H9 (cell line): Measurements from ENCODE around the gene SLC7A11. TPM values are rescaled to one million over a fixed set of nuclear protein-coding genes. Genes with fewer than 3 reads are reported as not detected.

Experiments
- DNase-seq: peaks from one replicate; pipeline ENCODE4 v3.0.0-alpha.2; 2017
- H2AFZ ChIP-seq: one replicate; pipeline ENCODE4 v1.6.1; 2013; ENCODE audit warnings: mild to moderate bottlenecking, low read length, control low read depth, moderate library complexity
- H2AK5ac ChIP-seq: 2 replicates; pipeline ENCODE4 v1.6.1; 2013; ENCODE audit warnings: low read length, control low read depth, mixed read lengths; ENCODE audit not compliant: insufficient read length
- H2BK120ac ChIP-seq: one replicate; pipeline ENCODE4 v1.6.1; 2013; ENCODE audit warnings: low read depth, mild to moderate bottlenecking, low read length, control low read depth, inconsistent platforms; ENCODE audit not compliant: poor library complexity, severe bottlenecking
- H2BK12ac ChIP-seq: 2 replicates; pipeline ENCODE4 v1.6.1; 2013; ENCODE audit warnings: low read length, control low read depth, mixed read lengths, low read depth; ENCODE audit not compliant: insufficient read length
- H2BK15ac ChIP-seq: 2 replicates; pipeline ENCODE4 v1.6.1; 2013; ENCODE audit warnings: low read depth, low read length, control low read depth
- H2BK20ac ChIP-seq: one replicate; pipeline ENCODE4 v1.6.1; 2013; ENCODE audit warnings: low read depth, mild to moderate bottlenecking, low read length, control low read depth, inconsistent platforms; ENCODE audit not compliant: poor library complexity, severe bottlenecking
- H2BK5ac ChIP-seq: 2 replicates; pipeline ENCODE4 v1.6.1; 2013; ENCODE audit warnings: low read length, control low read depth, mixed read lengths; ENCODE audit not compliant: insufficient read length
- H3K14ac ChIP-seq: 2 replicates; pipeline ENCODE4 v1.6.1; 2013; ENCODE audit warnings: low read length, control low read depth; ENCODE audit not compliant: insufficient read depth
- H3K18ac ChIP-seq: 2 replicates; pipeline ENCODE4 v1.6.1; 2013; ENCODE audit warnings: low read depth, mild to moderate bottlenecking, mixed read lengths, low read length, control low read depth; ENCODE audit not compliant: insufficient read length
- H3K23ac ChIP-seq: 2 replicates; pipeline ENCODE4 v1.6.1; 2013; ENCODE audit warnings: low read length, control low read depth, mixed read lengths, low read depth; ENCODE audit not compliant: insufficient read length
- H3K23me2 ChIP-seq: 2 replicates; pipeline ENCODE4 v1.6.1; 2013; ENCODE audit warnings: low read depth, mild to moderate bottlenecking, mixed read lengths, low read length, control low read depth; ENCODE audit not compliant: insufficient read length, poor library complexity, severe bottlenecking
- H3K27ac ChIP-seq: 2 replicates; pipeline ENCODE4 v1.5.1; 2013; ENCODE audit warnings: low read length, control low read depth, mixed read lengths, low read depth; ENCODE audit not compliant: insufficient read length
- H3K27me3 ChIP-seq: 2 replicates; pipeline ENCODE4 v1.6.1; 2013; ENCODE audit warnings: low read length, control low read depth, inconsistent platforms; ENCODE audit not compliant: insufficient read depth
- H3K4ac ChIP-seq: 2 replicates; pipeline ENCODE4 v1.6.1; 2013; ENCODE audit warnings: low read depth, mild to moderate bottlenecking, control low read depth, inconsistent platforms, low read length, moderate library complexity
- H3K4me1 ChIP-seq: 2 replicates; pipeline ENCODE4 v1.6.1; 2013; ENCODE audit warnings: low read length, control low read depth, inconsistent platforms; ENCODE audit not compliant: insufficient read depth
- H3K4me2 ChIP-seq: 2 replicates; pipeline ENCODE4 v1.6.1; 2013; ENCODE audit warnings: low read length, control low read depth, mixed read lengths; ENCODE audit not compliant: insufficient read length, insufficient read depth
- H3K56ac ChIP-seq: 2 replicates; pipeline ENCODE4 v1.6.1; 2013; ENCODE audit warnings: low read depth, mild to moderate bottlenecking, mixed read lengths, low read length, control low read depth; ENCODE audit not compliant: insufficient read length
- H3K79me1 ChIP-seq: 2 replicates; pipeline ENCODE4 v1.6.1; 2013; ENCODE audit warnings: low read depth, mild to moderate bottlenecking, moderate library complexity, low read length, control low read depth, inconsistent platforms; ENCODE audit not compliant: insufficient read depth, poor library complexity, severe bottlenecking
- H3K79me2 ChIP-seq: 2 replicates; pipeline ENCODE4 v1.6.1; 2013; ENCODE audit warnings: low read length, control low read depth, inconsistent platforms; ENCODE audit not compliant: insufficient read depth
- H3K9ac ChIP-seq: 2 replicates; pipeline ENCODE4 v1.6.1; 2013; ENCODE audit warnings: low read length, control low read depth, mixed read lengths; ENCODE audit not compliant: insufficient read length; ENCODE audit errors: extremely low read depth
- H3K9me3 ChIP-seq: one replicate; pipeline ENCODE4 v1.6.1; 2013; ENCODE audit warnings: low read depth, low read length, inconsistent platforms; ENCODE audit not compliant: control insufficient read depth
- H3T11ph ChIP-seq: one replicate; pipeline ENCODE4 v1.6.1; 2013; ENCODE audit warnings: mild to moderate bottlenecking, low read length, control low read depth, inconsistent platforms
- H4K20me1 ChIP-seq: one replicate; pipeline ENCODE4 v1.6.1; 2013; ENCODE audit not compliant: control insufficient read depth, insufficient read length, insufficient read depth
- H4K5ac ChIP-seq: 2 replicates; pipeline ENCODE4 v1.6.1; 2013; ENCODE audit warnings: low read depth, mild to moderate bottlenecking, mixed read lengths, low read length, control low read depth; ENCODE audit not compliant: insufficient read length
- H4K8ac ChIP-seq: replicated peaks from 2 replicates; pipeline ENCODE4 v1.6.1; 2013; ENCODE audit warnings: low read length, control low read depth, mixed read lengths, low read depth; ENCODE audit not compliant: insufficient read length
- H4K91ac ChIP-seq: 2 replicates; pipeline ENCODE4 v1.6.1; 2013; ENCODE audit warnings: low read depth, mild to moderate bottlenecking, moderate library complexity, mixed read lengths, low read length, control low read depth; ENCODE audit not compliant: insufficient read length
- H3K27ac Mint-ChIP-seq, 3 experiments: 2 replicates in 2 of 3; 3 replicates in 1 of 3; pipeline ENCODE4 v1.8.0; 2020 to 2021; ENCODE audit warnings: mixed read lengths in 3 of 3, mild to moderate bottlenecking in 1 of 3, moderate library complexity in 1 of 3
- H3K27me3 Mint-ChIP-seq: 2 replicates; pipeline ENCODE4 v1.8.0; 2021; ENCODE audit warnings: low read depth, mild to moderate bottlenecking, moderate library complexity, mixed read lengths
- H3K36me3 Mint-ChIP-seq, 3 experiments: 2 replicates in 2 of 3; 3 replicates in 1 of 3; pipeline ENCODE4 v1.8.0; 2020 to 2021; ENCODE audit warnings: low read depth in 3 of 3, mixed read lengths in 3 of 3; ENCODE audit not compliant: insufficient read depth in 1 of 3
- H3K4me1 Mint-ChIP-seq, 2 experiments: 2 replicates each; pipeline ENCODE4 v1.8.0; 2020; ENCODE audit warnings: mixed read lengths in 2 of 2
- H3K4me3 Mint-ChIP-seq, 2 experiments: 2 replicates in 1 of 2; 3 replicates in 1 of 2; pipeline ENCODE4 v1.8.0; 2020 to 2021; ENCODE audit warnings: mild to moderate bottlenecking in 2 of 2, mixed read lengths in 2 of 2, moderate library complexity in 1 of 2
- H3K9me3 Mint-ChIP-seq, 2 experiments: 2 replicates in 1 of 2; 3 replicates in 1 of 2; pipeline ENCODE4 v1.8.0; 2020; ENCODE audit warnings: mild to moderate bottlenecking in 2 of 2, mixed read lengths in 2 of 2, moderate library complexity in 1 of 2
- CTCF ChIP-seq: fragments of 200-600 bp; sonication (generic); conservative IDR thresholded peaks from 3 replicates; pipeline ENCODE4 v1.8.0; 2021; ENCODE audit warnings: antibody characterized with exemption, mild to moderate bottlenecking
- WGBS: extraction: QIAGEN DNeasy Blood & Tissue Kit; methylation state at CpG from one replicate; pipeline ENCODE4 v1.1.7; 2013; ENCODE audit warnings: missing lambda C conversion rate, low lambda C conversion rate, mixed read lengths; ENCODE audit not compliant: insufficient read length; ENCODE audit errors: extremely low coverage; 5-methylcytosine and 5-hydroxymethylcytosine counted together
- total RNA-seq: library from RNA; stranded (reverse); gene quantifications from 2 replicates; pipeline ENCODE4 v1.2.1, GENCODE V29; 2021

SLC7A11 gene
- total RNA-seq, 1 experiment from 2014 or later = 19.8 TPM

GRCh38 chr4:138158746-138159297 is 83.3 kb downstream of the SLC7A11 start:
- Histone ChIP-seq H3K23me2 (no peaks in the 10 kb centered on the region), H4K8ac (no peak overlapping the region), H3K79me2 (no peaks in the 10 kb centered on the region), H2BK20ac (no peak overlapping the region), H2BK12ac (no peak overlapping the region), H3K9me3 (no peaks in the 10 kb centered on the region), H4K5ac (no peak overlapping the region), H3K4me2 (no peak overlapping the region), H2BK5ac (no peak overlapping the region), H3K4ac (no peak overlapping the region), H3K56ac (no peak overlapping the region), H3K9ac (no peak overlapping the region), H3K4me1 (no peaks in the 10 kb centered on the region), H2AFZ (no peak overlapping the region), H4K20me1 (no peaks in the 10 kb centered on the region), H3K27ac (no peak overlapping the region), H3T11ph (no peak overlapping the region), H2BK120ac (no peak overlapping the region), H2BK15ac (no peak overlapping the region), H3K14ac (no peak overlapping the region), H2AK5ac (no peak overlapping the region), H3K79me1 (no peaks in the 10 kb centered on the region), H4K91ac (no peak overlapping the region), H3K27me3 (no peaks in the 10 kb centered on the region), H3K18ac (no peak overlapping the region), H3K23ac (no peak overlapping the region)
- WGBS = no CpG with 5 or more reads among the region's 2 CpGs
- Mint-ChIP-seq H3K9me3 (no peaks in the 10 kb centered on the region), H3K27me3 (no peaks in the 10 kb centered on the region), H3K4me3 (no peak overlapping the region), H3K27ac (no peak overlapping the region), H3K4me1 (peaks cover 11 to 16% of the 10 kb centered on the region in 2 experiments), H3K36me3 (no peaks in the 10 kb centered on the region)
- no peak for TF ChIP-seq CTCF
- DNase-seq = no peak
